ENCODE data around the gene MRPL14.

Gene MRPL14

GRCh38 chr6:44151348-44152108 is 24.3 kb upstream of the MRPL14 start (continued):
- TF ChIP-seq ISL1 (CRISPR knock-in tag; IDR thresholded peaks at IDR 0.05), result no peak
- no peak for TF ChIP-seq BACH2 (CRISPR knock-in tag; IDR thresholded peaks at IDR 0.05; ENCODE audit: borderline replicate concordance)

- TF ChIP-seq CSRNP3 (CRISPR knock-in tag; IDR thresholded peaks at IDR 0.05) (no peak), PATZ1 (CRISPR knock-in tag; IDR thresholded peaks at IDR 0.05; ENCODE audit: borderline replicate concordance) (no peak), POU6F1 (CRISPR knock-in tag; IDR thresholded peaks at IDR 0.05; ENCODE audit: borderline replicate concordance, low read depth) (no peak), ZFP30 (CRISPR knock-in tag; IDR thresholded peaks at IDR 0.05) (no peak)
- ATAC-seq, result no peak
These were observed 23.2 kb upstream of the MRPL14 start for GRCh38 chr6:44150317-44150917.

- TF ChIP-seq ZNF70 (CRISPR knock-in tag; IDR thresholded peaks at IDR 0.05), result no peak
- TF ChIP-seq ARNTL (CRISPR knock-in tag; IDR thresholded peaks at IDR 0.05; ENCODE audit: borderline replicate concordance, low read depth), result no peak
- TF ChIP-seq ESRRG (CRISPR knock-in tag; IDR thresholded peaks at IDR 0.05), result no peak
- no peak for TF ChIP-seq POU6F1 (CRISPR knock-in tag; IDR thresholded peaks at IDR 0.05; ENCODE audit: borderline replicate concordance, low read depth)
- TF ChIP-seq RARB (CRISPR knock-in tag; IDR thresholded peaks at IDR 0.05), result no peak
- no peak for TF ChIP-seq ZC3H10 (CRISPR knock-in tag; IDR thresholded peaks at IDR 0.05)
- TF ChIP-seq CSRNP3 (CRISPR knock-in tag; IDR thresholded peaks at IDR 0.05), result no peak
- no peak for TF ChIP-seq OSR1 (CRISPR knock-in tag; IDR thresholded peaks at IDR 0.05)
- no peak for TF ChIP-seq TOX (CRISPR knock-in tag; IDR thresholded peaks at IDR 0.05; ENCODE audit: borderline replicate concordance)
- no peak for TF ChIP-seq GLIS3 (CRISPR knock-in tag; IDR thresholded peaks at IDR 0.05)
- TF ChIP-seq ZFP30 (CRISPR knock-in tag; IDR thresholded peaks at IDR 0.05), result no peak
- no peak for TF ChIP-seq TSHZ2 (CRISPR knock-in tag; IDR thresholded peaks at IDR 0.05)
- no peak for TF ChIP-seq PATZ1 (CRISPR knock-in tag; IDR thresholded peaks at IDR 0.05; ENCODE audit: borderline replicate concordance)
- no peak for TF ChIP-seq PPARA (CRISPR knock-in tag; IDR thresholded peaks at IDR 0.05; ENCODE audit: borderline replicate concordance)
- ATAC-seq, result no peak
These were observed 22.2 kb upstream of the MRPL14 start for GRCh38 chr6:44149369-44150012.
